SKM-1 (cell line): ENCODE results near the gene CFAP58.

Experiments used
- DNase-seq: peaks from one replicate; lab custom pipeline; 2025; ENCODE audit not compliant: unreplicated experiment; lab: John Stamatoyannopoulos, UW

Gene CFAP58

DNA sequence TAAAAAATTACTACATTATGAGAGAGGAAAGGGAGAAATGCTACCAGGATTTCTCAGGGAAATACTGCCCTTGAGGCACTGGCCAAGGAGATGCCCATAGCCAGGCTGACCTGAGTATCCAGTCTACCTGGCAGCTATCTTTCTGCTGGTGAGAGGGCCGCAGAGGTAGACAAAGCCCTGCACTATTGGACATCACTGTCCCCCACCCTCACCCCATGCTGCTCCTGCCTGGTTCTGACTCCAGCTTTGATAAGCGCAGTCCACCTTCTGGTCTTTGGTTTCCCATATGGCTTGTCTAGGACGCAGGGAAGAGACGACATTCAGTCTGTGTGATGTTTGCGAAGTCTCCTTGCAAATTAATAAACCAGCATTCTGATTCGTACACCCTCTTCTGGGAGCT lies 19.1 kb upstream of the CFAP58 start:
- no peak for DNase-seq

DNA sequence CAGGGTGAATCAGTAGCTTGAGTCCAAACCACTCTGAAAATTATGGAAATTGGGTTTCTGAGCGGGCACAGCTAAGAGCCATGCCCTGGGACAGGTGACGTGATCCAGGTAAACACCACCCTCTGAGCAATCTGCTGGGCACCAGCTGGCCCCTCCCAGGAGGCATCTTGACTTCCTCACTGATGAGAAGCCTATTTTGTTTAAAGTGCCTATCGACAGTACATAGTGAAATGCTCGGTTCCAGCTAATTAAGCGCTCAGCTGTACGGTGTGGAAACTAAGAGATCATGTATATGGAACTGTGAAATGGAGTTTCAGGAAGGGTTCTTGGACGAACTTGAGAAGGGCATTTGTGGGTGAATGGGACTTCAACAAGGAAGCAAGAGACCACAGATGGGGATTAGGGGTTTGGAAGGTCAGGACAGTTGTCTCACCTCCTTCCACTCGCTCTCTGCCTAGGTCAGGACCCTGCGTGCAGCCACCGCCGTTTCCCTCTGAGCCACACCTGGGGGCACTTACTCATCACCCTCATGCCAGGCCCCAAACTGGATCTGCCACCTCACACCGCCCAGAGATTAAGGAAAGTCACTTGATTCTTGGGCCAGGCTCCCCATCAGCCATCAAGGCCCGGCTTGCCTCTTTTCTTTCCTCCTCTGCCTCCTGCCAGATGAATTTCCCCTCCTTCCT lies 18.5 kb upstream of the CFAP58 start:
- DNase-seq, result no peak

DNA sequence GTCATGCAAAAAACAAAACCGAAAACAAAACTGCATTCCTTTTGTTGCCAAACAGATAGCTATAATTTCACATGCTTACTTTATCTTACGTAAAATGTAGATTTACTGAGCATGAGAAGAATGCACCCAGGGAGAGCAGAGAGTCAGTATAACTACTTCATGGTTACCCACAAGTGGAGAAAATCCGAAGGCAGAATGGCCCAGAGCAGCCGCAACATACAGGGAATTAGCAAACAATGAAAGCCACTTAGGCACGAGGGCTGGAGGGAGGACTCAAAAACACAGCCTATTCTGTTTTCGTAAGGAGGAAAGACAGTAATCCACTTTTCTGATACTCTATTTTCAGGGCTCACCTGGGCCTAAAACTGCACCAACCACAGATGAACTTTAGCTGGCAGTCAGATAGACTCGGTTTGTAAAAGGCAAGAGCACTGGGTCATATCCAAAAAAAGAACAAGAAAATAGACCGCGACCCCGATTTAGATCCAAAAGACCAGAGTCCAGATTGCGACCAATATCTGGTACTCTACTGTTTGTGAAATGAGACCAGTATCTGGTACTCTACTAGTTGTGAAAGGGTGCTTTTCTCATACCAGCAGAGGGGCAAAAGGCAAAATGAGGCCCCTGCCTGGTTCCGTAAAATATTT lies 16.7 kb upstream of the CFAP58 start:
- DNase-seq, result no peak

DNA sequence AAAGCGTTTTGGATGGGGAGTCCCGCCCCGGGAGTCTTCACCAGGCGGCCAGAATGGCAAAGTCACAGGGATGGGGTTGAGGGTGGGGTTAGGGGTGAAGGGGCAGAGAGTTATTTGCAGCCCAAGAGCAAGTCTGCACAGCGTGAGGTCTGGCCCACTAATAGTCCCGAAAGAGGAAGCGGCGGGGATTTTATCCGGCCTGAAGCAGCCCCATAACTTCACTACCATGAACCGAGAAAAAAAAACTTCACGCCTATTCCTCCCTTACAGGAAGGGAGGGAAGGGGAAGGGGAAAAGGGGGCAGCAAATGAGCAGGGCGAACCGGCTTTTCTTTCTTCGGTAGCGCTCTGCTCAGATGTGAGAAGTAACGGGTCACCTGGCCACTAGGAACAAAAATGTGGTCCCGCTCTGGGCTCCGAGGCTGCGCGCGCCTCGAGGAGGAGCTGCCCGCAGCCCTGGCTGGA lies 16.1 kb upstream of the CFAP58 start:
- peak; percentile 55 for DNase-seq

DNA sequence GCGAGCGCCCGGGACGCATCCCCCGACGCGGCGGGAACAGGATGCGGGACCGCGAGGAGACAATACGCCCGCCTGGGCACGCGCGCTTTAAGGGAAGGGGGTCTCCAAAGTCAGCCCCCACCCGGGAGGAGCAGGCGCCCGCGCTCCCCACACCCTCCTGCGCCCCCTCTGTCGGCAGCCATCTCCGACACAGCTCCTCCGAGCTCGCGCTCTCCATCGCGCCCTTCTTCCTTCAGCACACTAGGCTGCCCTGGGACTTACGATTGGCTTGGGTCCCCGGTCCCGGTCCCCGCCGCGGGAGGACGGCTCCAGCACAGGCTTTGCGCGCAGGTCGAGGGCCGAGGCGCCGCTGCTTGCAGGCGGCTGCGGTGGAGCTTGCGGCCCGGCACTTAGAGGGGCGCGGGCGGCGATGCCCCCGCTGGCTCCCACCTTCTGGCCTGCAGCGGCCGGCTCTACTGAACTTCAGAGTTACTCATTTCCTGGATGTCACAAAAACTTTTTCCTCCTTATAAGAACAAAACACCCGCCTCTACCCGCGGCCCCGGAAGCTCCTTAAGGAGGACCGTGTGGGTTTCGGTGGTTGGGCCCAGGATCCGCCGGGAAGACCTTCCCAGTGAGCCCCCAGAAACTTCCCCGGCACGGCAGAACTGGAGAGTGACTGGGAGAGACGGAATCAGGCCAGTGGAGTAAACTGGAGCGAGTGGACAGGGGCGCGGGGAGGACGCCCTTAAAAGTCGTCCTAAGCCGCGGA lies 15.5 kb upstream of the CFAP58 start, which contains the start of gene ITPRIP:
TSS of gene ITPRIP (minus strand) at position 481 of the 751 bp plus-strand sequence. CDS start 22,414 bp downstream, outside the sequence.
- peak; percentile 87 for DNase-seq

DNA sequence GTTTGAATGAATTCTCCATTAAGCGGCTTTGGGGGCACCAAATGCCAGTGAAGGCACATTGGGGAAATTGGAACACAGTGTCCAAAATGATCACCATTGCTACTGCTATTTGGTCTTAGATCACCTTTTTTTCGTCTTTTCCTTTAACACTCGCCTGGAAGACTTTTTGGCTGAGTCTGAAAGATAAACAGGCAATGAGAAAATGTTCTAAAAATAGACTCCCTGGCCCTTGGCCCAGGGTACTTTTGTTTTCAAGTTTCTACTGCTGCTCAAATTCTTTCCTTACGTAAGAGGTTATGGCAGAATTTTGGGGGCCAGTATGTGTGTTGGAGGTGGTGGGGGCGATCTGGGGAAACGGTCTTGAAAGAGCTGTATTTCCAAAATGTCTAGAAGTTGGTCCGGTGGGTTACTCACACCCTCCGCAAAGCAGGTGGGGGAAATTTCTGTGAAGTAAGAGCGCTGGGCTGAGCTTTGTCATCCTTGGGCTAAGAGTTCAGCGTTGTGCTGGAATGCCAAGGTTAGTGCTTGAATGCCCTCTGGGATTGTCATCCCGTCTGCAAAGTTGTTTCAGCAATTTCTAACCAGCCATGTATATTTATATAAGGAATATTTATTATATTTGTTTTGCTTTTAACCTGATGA lies 14.0 kb upstream of the CFAP58 start:
- DNase-seq, result no peak

DNA sequence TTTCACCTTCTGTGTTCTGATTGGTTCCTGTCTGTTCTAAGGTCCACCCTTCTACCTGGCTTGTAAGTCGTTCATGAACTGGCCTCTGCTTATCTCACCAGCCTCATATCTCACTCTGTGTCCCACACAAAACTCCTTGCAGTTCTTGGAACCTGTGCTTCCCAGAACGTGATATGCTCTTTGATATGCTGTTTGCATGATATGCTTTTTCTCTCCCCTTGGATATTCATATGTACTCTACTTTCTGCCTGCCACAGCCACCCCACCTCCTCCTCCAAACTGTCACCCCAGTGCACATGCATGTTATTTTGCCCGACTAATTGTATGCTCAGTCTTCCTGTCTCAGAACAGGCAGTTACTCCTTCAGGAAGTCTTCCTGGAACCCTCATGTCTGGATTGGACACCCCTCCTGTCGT lies 13.5 kb upstream of the CFAP58 start:
- no peak for DNase-seq

DNA sequence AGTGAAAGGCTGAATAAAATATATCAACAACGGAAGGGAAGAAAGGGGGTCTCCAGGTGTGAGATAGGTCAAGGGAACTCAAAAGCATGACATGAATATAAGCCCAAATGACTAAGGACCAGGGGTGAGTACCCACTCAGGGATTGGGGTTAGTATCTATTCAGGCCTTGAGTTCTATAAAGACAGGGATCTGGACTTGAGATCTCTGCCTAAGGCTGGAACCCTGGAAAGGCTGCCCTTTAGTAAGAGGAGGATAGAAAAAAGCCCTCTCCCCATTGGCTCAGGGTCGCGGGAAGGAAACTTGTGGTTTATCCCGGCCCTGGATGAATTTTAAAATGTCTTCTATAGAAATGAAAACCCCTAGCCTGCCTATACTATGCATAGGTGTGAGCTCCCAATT lies 13.0 kb upstream of the CFAP58 start:
- DNase-seq, result no peak

DNA sequence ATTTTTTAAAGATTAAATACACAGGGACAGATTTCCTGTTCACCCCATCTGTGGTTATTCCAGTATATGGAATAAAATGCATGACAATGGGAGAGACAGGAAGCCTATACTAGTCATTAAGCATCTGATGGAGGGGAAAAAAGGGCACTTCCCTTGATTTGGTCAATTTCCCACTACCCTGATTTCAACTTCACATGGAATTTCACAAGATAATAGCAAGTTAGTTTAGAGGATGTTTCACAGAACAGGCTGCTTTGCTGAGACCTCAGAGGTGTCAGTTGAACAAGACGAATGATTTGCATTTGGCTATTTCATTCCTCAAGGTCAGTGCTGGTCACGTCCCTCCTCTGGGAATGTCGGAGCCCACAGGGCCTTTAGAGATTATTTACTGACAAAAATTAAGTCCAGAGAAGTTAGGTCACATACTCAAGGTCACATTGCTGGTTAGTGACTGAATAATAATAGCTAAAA lies 10.7 kb upstream of the CFAP58 start:
- DNase-seq, result no peak

DNA sequence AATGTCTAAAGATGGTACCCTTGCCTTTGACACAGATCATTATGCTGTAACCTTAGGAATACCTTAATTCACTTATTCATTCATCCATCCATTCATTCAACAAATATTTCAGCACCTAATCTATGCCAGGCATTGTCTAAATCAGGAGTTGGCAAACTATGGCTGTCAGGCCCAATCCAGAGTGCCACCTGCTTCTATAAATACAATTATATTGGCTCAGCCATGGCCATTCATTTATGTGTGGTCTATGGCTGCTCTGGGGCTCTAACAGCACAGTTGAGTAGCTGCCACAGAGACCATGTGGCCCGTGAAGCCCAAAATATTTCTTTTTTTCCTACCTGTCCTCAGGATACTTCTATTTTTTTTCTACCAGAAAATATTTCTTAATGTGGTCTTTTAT lies 9.4 kb upstream of the CFAP58 start:
- DNase-seq, result no peak

DNA sequence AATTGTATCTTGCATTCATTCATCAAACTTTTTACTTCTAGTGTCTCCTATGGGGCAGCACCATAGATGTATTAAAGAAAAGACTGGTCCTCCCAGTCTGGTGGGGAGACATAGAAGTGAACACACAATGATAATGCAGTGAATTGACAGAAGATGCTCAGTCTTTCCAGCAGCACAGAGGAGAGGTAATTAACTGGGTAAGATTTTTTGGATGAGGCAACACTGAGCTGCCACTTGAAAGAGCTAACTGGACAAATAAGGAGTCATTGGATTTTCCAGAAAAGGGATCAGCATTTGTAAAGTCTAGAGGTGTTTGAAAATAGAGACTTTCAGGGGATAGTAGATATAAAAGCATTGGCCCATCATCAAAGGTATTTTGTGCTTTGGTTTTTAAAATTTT lies 8.1 kb upstream of the CFAP58 start:
- DNase-seq, result no peak

DNA sequence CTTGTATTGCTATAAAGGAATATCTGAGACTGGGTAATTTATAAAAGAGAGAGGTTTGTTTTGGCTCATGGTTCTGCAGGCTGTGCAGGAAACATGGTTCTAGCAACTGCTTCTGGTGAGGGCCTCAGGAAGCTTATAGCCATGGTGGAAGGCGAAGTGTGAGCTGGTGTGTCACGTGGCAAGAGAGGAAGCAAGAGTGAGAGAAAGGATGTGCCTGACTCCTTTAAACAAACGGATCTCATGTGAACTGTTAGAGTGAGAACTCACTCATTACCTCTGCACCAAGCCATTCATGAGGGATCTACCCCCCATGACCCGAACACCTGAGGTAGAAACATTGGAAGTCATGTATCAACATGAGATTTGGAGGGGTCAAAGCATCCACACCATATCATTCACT lies 7.7 kb upstream of the CFAP58 start:
- DNase-seq, result no peak

DNA sequence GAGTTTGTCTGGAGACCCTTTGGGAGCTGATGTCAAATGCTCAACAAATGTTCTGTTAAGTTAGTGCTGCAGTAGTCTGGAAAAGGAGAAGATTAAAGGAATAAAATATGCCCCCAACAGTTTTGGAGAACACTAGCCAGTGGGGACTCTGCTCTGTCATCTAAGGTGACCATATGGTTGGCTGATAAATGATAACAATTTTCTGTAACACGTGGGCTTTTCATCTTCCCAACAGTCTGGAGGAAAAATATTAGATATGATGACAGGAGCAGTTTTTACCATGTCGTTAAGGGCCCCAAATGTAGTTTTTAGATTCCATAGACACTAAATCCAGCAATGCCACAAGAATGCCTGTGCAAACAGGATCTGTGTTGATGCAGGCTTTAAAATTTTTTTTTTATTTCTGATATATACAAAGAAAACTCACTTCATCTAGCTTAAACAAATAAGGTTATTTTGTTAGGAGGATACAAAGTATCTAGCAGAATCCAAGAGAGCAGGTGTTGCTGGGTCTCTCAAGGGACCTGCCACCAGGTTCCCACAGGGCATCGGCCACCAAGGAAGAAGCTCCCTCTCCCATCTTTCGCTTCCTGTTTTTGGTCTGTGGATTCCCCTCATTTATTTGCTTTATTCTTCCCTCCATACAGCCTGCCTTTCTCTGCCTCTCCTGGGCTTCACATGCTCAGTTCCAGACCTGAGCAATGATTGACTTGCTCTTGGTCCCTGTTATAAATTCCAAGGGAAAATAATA lies 6.2 kb upstream of the CFAP58 start:
- DNase-seq, result no peak

DNA sequence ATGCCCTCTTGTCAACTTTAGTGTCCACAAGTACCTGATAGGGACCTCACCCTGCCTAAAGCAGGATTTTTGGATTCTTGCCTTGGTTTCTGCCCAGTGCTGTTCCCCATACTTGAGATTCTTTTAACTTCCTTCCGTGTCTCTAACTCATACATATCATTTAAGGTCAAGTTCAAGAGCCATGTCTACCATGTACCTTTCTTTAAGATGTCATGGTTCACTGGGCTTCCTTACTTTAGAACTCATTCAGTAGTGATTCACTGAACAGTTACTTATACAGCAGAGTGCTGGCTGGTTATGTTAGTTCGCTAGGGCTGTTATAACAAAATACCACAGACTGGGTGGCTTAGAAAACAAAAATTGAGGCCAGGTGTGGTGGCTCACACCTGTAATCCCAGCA lies 5.0 kb upstream of the CFAP58 start:
- no peak for DNase-seq

DNA sequence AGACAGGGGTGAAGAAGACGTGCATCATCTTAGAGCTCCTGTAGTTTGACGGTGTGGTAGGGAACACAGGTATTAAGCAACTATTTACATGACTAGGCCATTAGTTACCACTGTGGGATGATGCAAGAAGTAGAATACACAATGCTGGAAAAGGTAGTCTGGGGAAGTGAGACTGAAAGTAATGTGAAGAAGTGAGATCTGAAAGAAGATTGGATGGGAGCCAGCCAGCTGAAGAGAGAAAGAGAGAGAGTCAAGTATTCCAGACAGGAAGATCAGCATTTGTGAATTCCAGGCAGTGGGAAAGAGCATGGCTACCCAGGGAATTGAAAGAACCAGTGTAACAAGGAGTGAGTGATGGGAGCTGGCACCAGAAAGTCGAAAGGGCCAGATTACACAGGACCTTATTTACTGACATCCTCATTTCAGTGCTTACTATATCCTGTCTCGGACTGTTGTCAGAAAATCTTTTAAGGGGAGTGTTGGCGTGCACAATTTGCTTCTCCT lies 4.0 kb upstream of the CFAP58 start:
- peak; percentile 78 for DNase-seq

DNA sequence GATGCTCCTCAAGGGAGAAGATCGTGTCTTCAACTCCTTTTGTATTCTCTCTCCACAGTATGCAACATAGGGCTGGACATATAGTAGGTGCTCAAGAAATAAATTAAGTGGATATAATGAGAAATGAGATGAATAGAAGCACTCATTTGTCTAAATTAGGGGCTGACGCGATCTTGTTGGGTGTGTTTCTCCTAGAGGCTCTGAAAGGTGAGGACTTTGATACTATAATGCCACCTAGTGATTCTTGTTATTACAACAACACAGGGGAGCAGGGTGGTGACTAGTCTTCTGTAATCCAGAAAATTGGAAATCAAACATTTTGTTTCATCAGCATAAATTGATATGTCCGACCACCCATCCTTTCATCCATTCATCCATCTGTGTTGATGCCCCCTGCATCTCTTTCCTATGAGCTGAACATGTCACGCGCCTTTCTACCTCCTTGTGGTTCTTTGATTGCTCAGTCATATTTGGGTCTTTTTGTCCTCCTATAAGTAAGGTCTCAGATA lies 3.5 kb upstream of the CFAP58 start:
- DNase-seq, result peak; percentile 65

DNA sequence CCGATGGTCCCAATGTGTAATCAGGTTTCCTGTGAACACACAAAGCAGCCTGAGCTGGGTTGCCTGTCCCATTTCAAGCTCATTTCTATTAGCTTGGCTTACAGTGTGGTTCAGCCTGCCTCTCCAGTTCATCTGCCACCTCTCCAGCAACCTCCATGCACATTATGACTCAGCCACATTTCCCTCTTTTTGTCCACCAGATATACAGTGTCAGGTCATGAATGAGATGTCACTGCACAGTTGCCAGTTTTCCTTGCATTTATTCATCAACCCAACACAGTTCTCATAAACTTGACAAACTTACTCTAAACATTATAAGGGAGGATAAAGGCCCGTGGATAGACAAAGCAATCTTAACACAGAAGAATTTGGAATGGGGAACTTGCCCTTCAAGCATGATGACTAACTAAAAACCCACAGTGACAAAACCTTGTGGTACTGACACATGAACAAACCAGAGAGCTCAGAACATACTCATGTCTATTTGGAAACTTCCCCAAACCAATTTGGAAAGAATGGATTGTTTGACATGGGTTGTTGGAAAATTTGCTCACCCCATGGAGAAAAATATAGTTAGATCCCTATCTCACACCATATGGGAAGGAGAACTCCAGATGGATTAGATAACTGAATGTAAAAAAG lies 2.5 kb upstream of the CFAP58 start:
- DNase-seq, result peak; percentile 89

DNA sequence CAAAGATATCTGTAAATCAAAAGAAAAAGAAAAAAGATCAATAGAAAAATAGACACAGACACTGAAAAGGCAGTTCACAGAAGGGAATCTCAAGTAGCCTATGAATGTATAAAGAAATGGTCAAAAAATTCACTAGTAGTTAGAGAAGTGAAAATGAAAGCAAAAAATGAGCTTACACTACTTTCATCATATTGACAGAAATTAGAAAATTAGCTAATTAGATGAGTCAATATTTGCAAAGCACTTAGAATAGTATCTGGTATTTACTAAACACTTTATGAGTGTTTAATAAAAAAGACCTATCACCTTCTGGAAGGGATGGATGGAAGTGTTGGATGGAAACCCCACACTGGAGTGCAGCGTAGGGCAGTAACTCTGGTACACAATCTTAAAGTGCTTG lies 1.7 kb upstream of the CFAP58 start:
- DNase-seq, result no peak

DNA sequence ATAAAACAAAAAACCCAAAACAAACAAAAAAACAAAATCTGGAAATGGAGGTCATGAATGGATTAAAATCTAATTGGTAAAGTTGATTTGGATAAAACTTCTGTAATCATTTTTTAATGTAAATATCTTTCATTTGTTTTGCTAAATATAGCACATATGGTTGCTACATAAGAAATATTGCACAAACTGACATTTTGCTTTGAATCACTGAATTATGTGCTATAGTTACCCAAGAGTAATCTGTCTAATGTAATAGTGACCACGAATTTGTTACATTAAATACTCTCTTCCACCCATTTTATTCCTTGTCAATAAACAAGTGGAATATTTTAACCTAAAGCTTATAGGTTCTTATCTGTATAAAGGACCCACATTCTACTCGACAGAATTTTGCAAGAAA lies 6.2 kb downstream of the CFAP58 start:
- DNase-seq, result no peak

DNA sequence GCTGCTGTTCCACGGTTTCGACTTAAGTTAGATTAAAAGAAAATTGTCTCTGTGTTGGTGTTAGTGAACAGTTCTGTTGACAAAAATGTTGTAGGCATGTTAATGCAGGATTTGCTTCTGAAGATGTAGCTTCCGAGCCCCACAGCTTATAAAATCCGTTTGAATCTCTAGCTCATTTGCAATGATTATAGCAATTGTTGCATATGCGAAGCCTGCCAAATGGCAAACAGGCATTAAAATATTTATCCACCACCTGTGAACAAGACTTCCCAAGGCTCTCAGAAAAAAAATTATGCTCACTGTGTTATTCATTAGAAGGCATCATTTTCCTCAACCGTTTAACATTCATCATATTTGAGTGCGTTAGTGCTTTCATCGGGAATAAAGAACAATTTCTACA lies 14.3 kb downstream of the CFAP58 start:
- no peak for DNase-seq
